GM18861 (cell line): ENCODE data around the gene SIX1.
A peak's percentile ranks its signal among the peaks of the same experiment; 100 is the strongest.

Experiments
- ATAC-seq: cut with Tn5 transposase; IDR thresholded peaks from one replicate; pipeline ENCODE4 v1.9.1; 2021; ENCODE audit not compliant: unreplicated experiment

SIX1 gene

DNA sequence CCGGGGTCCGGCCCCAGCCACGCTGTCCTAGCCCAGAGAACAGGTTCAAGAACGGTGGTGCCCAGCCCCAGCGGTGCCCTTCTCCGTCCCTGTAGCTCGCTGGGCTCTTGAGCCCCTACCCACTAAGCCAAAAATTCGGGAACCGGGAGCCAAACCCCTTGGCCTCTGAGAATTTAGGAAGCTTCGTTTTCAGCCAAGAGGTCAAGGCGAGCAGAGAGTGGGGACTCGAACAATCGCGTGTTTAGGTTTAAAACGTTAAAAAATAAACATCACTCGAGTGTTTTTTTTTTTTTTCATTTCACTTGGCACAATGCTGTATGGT is 6.2 kb downstream of the SIX1 start:
- no peak for ATAC-seq

DNA sequence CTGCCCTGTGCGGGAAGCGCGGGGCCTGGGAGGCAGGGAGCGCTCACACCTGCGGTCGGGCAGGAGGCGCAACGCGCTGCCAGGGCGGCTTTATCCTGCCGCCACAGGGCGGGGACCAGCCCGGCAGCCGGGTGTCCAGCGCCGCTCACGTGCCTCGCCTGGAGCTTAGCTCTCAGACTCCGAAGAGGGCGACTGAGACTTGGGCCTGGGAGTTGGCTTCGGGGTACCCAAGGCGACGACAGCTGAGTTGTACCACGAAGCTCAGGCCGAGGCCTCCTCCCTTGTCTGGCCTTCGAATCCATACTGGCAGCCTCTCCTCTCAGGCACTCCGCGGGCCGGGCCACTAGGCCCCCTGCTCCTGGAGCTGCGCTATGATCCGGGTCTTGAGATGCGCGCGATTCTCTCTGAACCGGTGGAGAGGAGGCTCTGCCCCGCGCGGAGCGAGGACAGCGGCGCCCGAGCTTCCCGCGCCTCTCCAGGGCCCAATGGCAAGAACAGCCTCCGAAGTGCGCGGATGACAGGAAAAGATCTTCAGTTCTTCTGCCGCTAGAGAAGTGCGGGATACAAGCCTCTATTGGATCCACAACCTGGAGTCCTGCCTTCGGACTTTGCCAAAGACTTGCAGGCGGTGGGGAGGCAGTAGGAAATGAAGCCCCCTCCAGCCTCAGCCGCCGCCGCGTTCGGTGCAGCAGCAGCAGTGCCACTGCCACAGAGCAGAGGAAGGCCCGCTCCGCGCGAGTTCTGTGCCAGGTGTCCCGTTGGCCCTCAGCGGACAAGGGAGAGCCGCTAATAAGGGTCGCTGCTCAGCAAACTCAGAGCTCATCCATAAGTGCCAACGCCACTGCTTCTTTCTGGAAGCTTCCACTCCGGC is 6.8 kb downstream of the SIX1 start:
- ATAC-seq, result no peak

DNA sequence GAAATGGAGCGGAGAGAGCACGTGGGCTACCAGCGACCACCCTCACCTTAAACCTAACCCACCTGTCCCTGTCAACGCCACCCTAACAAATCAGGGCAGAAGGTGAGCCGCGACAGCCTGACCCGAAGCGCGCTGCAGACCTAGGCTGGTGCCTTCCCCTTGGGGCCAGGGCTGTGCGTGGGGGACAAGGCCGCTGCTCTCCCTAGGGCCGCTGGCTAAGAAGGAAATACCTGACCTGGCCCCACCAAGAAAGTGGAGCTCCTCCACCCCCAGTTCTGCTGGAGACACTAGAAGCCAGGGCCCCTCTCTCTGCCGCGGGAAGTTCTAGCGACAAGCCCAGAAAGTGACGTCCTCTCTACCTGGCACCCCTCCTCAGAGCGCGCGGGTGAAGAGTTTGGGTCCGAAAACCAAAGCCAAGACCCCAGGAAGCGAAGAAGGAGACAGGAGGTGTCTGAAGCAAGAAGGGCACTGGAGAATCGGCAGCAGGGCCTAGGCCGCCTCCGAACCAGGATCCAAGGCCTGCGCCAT is 7.5 kb downstream of the SIX1 start:
- ATAC-seq, result no peak

DNA sequence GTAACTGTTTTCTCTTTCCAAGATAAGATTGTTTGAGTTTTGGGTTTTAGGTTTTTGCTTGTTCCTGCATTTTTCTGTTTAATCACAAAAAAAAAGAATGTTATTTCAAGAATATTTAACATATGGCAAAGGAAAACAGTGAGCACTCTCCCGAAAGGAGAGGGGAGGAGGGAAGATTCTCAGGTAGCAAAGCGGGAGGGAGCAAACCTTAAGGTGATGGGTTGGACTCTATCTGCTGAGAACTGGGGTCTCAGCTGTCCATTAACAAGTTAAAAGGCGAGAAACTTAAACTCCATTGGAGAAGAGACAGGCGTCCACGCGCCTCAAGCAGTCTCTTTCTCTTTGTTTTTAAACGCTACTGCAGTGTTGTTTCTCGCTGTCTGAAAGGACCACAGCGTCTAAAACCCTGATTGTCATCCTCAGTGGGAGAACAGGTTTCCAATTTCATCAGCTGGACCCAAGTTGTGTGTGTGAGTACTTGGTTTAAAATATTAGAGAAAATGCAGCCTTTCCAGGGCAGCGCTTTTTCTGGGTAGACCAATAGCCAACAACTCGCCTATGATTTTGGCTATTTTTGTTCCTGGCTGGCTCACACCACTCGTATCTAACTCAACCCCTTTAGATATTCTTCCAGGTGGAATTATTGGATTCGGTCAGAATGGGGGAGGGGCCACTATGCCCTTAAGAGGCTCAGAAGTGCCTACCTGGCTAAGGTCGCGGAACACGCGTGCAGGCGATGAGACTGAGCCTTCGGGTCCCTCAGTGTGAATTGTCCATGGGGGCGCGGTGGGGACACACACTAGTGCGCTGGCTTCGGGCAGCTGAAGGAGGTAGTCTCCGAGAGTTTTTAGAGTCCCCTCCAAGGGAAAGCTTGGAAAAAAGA is 8.2 kb downstream of the SIX1 start:
- ATAC-seq, result no peak

DNA sequence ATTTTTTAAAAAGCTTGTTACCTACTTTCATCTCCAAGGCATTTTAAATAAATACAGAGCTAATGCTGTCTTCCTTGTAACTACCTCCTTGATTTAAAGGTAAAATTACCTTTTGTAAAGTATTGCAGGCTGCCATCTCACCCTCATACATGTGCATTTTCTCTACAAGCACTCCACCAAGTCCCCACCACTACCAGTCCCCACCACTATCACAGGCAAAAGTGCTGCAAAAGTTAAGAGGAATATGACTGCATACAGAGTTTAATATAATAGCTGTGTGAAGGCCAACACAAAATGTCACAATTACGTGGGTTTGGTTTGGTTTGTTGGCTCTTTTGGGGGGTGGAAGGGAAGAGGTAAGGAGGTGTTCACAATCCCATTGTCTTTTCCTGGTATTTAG is 9.6 kb downstream of the SIX1 start:
- ATAC-seq, result no peak

DNA sequence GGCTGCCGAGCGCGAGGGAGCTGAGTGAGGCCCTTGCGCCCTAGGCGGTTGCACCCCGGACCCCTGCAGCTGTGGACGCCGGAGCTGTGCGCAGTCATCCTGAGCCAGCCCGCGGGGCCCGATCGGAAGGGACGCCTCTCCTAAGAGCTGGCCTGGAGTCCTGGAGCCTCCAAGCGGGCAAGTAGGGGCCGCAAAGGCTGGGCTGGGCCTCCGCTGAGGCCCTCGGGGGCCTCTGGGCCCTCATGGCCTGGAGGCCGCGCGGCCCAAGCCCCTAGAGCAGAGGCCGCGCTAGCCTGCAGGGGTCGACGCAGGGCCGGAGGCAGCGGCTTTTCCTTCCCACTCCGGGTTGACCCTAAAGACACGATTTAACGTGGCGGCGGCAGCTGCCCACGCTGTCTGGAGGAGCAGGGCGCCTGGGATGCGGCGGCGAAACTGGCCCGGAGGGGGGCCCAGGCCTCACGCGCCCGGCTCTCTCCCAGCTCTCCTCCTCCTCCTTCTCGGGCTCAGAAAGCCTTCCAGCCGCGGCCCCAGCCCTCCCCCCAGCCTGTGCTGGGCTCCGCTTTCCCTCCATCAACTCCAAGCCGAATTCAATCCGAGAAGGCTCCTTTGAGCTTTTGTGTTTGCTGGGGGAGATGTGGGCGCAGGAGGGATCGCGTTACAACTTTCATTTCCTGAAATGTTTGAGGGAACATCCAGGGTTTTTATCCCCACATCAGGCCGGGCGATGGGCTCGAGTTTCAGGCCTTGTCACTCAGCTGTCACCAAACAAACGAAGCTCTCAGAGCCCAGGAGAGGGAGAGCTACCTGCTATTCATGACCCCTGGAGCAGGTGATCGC is 11.6 kb downstream of the SIX1 start:
- no peak for ATAC-seq

DNA sequence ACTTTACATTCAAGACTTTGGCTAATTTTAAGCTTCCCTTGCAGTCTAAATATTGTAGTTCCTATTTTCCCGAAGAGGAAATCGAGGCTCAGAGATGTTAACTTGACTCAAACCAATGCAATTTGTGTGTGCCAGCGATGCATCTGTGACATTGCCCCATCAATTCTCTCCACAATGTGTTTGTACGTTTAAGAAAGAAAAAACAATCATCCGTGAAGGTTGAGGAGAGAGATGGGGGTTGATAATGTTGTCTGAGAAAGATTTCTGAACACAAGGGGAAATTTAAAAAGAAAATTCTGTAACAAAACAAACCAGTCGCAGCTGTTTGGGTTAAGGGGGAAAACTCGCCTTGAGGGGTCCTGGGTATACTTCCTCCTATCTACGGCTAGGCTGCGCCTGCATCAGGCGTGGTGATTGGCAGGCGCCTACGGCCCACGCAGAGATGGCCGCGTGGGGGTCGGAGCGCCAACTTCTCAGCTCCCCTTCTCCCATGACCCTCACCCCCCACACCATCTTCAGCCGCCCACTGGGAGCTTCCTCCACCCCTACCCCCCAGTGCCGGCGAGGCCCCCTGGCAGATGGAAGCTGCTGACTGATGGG is 12.3 kb downstream of the SIX1 start:
- no peak for ATAC-seq

DNA sequence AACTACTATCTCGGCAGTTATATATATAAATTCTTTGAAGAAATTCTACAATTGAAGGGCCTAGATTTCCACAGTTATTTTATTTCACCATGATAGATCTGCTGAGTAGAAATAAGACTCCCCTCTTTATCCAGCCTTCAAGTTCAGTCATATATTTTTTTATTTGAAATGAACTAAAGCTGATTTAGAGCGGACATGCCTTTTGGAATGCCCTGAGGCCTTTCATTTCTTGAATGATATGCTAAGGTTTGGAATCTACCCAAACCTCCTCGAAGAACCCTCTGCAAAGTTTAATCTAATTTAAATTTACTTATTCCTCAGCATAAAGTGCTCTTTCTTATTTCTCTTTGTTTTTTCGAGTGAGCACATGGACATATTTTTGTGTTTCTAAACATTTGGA is 15.1 kb downstream of the SIX1 start:
- no peak for ATAC-seq

DNA sequence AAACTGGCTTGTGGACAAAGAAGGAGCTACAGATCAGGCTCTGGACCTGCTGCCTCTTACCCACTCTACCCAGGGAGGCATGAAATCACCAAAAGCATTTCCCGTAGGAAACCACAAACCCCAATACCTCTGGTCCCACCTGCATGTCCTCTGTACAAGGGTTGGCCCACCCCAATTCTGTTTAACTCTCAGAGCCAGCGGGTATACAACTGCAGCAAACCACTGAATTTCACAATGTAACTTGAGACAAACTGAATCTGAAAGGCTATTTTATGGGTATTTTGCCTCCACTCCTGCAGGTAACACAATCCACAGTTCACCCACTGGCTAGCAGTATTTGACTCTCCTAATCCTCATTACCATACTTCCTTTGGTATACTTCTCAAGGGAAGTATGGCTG is 16.5 kb downstream of the SIX1 start:
- ATAC-seq, result peak; percentile 39

DNA sequence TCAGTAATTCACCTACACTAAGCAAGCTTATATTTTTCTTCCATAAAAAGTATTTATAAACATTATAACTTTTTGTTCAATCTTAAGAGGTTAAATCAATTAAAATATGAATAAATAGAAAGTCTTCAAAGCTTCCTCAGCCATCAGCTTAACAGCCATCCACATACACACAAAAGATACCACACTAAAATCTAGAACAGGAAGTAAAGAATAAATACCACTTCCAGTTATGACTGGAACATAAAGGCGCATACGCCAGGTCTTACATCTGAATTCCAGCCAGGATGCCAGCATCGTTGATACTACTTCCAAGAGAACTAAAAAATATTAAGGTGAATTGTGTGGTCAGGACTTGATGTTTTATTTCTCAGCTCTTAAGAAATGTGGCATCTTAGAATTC is 17.0 kb downstream of the SIX1 start:
- ATAC-seq, result peak; percentile 76

DNA sequence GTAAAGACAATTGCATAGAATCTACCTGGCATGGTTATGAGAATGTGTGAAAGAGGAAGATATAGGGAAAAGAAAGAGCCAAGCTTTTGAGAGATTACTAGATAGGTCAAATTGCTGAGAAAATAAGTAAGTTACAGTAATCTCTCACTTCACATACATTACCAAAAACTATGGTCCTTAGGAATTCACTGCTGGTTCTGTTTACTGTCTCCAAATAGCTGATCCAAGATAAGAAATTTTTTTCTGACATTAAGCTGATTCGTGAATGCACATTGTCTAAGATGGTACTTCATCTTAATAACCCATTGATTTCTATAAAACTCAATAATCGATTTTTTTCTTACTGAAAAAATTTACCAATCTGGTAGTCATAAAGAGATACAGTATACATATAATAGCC is 17.4 kb downstream of the SIX1 start:
- no peak for ATAC-seq

DNA sequence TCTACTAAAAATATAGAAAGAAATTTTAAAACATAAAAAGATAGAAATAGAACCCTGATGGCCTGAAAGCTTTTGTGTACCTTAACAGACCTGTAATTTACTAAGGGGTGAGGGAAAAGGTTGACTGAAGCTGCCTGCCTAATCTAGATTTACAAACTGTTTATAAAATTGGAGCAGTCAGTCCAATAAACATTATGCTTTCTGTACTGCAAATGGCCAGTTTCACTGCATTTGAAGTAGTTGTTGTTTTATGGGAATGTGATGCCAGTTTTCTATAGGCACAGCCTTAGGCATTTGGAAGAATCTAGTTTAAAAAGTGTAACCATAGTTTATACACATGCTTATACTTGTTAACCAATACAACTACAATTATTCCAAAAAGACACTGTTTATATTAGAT is 19.1 kb downstream of the SIX1 start:
- no peak for ATAC-seq

DNA sequence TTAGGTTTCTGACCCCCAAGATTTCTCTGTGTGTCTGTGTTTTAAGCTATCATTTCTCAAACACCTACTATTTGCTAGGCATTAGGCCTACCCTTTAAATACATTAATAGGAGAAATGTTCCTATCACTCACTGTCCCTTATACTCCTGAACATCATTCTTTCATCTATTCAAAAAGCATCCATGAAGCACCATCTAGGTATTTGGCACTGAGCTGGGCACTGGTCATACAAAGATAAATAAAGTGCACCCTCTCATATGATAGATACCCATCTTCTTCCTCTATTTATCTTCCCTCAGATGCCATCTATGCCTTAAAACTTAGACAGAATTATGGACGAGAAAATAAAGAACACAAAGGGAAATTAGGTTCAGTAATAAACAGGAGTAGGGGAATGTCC is 20.4 kb downstream of the SIX1 start:
- ATAC-seq, result no peak

DNA sequence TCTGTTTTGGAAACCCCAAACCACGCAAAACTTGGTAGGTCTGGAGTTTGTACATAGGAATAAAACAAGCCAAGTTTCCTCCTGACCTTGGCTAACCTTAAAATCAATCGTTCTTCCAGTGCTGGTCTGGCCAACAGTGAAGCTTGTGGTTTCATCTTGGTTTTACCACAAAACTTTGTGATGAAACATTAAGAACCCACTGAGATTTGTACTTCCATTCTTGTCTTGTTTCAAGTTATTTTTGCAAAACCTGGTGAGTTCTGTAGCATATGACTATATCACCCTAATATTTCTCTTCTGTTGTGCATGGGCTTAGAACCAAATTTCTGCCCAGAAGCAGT is 26.4 kb downstream of the SIX1 start:
- no peak for ATAC-seq

DNA sequence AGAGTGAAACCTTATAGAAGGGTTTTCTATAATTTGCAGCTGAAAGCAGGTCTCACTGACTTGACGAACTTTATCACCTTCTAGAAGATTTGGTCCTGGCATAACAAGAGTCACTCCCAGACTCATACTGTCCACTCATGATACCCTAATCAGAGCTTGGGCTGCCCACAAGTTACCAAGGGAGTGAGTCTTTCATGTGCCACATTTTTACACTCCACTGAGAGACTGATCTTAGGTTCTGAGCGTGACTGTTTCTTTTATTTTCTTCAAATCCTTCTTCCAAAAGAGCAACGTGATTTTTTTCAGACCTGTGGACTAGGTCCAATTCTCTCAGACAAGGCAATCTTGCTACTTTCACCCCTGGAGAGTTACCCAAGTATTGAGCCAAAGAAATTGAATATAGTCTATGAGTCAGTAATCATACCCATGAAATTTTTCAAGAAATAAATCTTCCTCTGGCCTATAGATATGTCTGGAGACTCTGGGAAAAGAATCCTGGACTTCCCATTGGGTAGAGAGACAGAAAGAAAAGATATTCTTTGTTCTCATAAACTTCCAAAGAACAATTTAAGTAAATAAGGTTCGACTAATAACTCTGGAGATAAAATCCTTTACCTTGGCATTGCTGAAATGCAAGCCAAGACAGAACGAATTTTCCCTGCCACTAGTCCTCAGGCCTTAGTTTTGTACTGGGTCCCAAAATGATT is 26.9 kb downstream of the SIX1 start:
- no peak for ATAC-seq

DNA sequence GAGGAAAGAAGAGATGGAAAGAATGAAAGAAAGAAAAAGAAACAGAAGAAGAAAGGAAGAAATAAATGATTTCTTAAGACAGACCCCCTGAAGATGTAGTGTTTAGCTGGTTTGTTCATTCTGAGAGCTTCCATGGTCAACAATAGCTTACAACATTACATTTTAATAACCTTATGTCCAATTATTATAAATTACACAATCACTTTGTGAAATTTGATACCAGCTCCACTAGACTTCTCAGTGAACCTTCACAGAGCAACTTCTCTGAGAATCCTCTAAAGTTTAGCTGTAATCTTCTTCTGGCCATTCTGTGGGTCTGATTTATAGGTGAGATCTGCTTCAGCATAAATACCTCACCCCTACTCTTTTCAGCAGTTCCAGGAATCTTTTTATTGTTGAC is 27.9 kb downstream of the SIX1 start:
- ATAC-seq, result no peak

DNA sequence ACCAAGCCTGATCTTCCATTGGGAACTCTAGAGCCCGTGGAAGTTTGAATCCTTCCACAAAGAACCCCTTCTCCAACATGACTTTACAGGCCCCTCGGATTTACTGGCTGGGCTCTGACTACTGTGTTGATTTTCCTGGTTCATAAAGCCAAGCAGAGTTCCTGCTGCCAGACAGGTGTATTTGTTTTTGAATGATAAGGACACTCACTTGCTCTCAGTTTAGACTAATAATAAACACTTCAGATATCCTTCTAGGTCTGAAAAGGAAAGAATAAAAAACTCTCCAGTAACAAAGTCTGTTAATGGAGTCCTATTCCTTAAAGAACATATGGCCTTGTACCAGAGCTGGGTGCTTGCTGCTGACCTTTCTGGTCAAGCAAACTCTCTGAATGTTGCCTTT is 31.0 kb downstream of the SIX1 start:
- no peak for ATAC-seq

DNA sequence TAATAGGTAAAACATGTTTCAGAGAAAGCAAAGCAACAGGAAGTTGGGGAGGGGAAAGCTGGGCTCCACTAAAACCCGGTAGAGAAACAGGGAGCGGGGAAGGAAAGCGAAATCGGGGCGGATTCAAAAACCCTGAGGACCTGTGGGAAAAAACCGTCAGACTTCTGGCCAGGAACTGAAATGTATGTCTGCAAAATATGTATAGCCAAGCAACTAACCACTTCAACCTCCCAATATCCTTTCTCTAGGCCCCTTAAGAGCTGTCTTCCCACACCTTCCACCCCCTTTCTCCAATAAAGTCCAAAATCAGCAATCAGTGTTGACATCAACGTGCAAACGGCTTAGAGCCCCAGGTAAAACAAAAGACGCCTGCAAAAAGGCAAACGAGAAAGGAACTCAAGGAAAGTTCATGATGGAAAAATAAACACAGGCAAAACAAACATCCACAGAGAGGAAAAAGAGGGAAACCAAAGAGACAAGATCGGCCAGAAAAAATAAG is 32.8 kb downstream of the SIX1 start:
- ATAC-seq, result no peak

DNA sequence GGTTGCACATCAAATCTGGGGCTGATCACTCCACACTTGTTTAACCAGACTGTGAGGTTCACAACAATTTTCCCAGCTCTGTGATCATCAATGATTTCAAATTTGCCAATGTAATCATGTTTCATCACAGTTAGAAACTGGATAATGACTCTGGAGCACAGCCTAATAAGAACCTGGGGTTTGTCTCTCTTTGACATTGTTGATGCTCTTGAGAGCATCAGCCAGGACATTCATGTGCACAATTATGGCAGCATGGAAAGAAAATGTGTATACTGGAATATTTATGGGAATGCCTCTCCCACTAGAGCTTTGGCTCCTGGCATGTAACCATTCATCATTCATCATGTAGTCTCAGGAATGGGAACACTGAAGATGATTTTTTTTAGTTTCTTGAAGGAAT is 47.0 kb downstream of the SIX1 start:
- no peak for ATAC-seq

DNA sequence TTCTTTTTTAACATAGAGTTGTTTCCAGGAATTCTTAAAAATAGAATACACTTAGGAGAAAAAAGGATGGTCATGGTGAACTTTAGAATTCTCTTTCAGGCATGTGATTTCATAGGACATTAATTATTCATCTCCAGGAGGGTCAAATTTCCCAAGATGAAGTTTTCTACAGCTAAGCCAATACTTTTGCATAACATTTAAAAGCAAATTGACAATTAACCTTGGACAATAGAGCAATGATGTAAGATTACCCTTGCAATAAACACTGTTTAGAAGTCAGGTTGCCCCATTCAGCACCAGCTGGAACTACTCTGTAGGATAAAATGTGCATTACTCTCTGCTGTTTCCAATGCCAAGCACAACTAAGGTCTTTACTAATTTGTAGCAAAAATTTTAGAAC is 49.5 kb downstream of the SIX1 start:
- no peak for ATAC-seq
